SK-N-SH treated with all-trans-retinoic acid at 6 μM for 48 hours (cell line): Measurements from ENCODE around the gene LMNA.

ENCODE experiments used
- OSR1 ChIP-seq: fragments of 250-450 bp; sonication (Bioruptor Pico); IDR thresholded peaks from 2 replicates; pipeline ENCODE4 v1.8.0; 2022; ENCODE audit warnings: moderate library complexity, mild to moderate bottlenecking, inconsistent platforms
- SNAI2 ChIP-seq: fragments of 250-450 bp; sonication (Bioruptor Pico); IDR thresholded peaks from 2 replicates; pipeline ENCODE4 v1.5.0; 2020; ENCODE audit warnings: mild to moderate bottlenecking, moderate library complexity
- ZFP3 ChIP-seq: fragments of 250-450 bp; sonication (Bioruptor Pico); IDR thresholded peaks from 2 replicates; pipeline ENCODE4 v1.5.0; 2020; ENCODE audit warnings: mild to moderate bottlenecking, moderate library complexity
- ZFP30 ChIP-seq: fragments of 450-650 bp; formaldehyde crosslinking; IDR thresholded peaks from 2 replicates; pipeline ENCODE4 v1.5.0; 2022; ENCODE audit warnings: mild to moderate bottlenecking, moderate library complexity
- ZNF70 ChIP-seq: fragments of 450-650 bp; formaldehyde crosslinking; IDR thresholded peaks from 2 replicates; pipeline ENCODE4 v1.5.0; 2020; ENCODE audit warnings: mild to moderate bottlenecking, moderate library complexity

- no peak for TF ChIP-seq OSR1
- no peak for TF ChIP-seq ZFP30
- TF ChIP-seq ZFP3 (CRISPR knock-in tag): no peak
- TF ChIP-seq SNAI2 (CRISPR knock-in tag): no peak
- TF ChIP-seq ZNF70 (CRISPR knock-in tag): no peak
Observed at GRCh38 chr1:156126043-156126629, 11.6 kb downstream of the LMNA start.
